ENCODE data around the gene ABCA12. TPM values are rescaled to one million over a fixed set of nuclear protein-coding genes. Genes with fewer than 3 reads are reported as not detected.

The ABCA12 gene
- total RNA-seq, 1 donor from 2014 or later, result 0.17 TPM

GRCh38 chr2:215020283-215020682 is 118.1 kb downstream of the ABCA12 start:
- Mint-ChIP-seq H3K36me3 (peaks cover 2% of the 10 kb centered on the region), H3K27ac (no peak overlapping the region), H3K4me1 (peaks cover 12% of the 10 kb centered on the region), H3K27me3 (ENCODE audit: insufficient read depth, low read depth) (no peaks in the 10 kb centered on the region), H3K4me3 (no peak overlapping the region), H3K9me3 (peaks cover 3% of the 10 kb centered on the region)
- Histone ChIP-seq H3F3A (ENCODE audit: low read depth) (no peaks in the 10 kb centered on the region), H3K4me1 (no peaks in the 10 kb centered on the region), H4K20me1 (ENCODE audit: low read depth) (no peaks in the 10 kb centered on the region), H2AFZ (replicated peaks) (no peak overlapping the region), H3K27ac (no peak overlapping the region), H3K79me2 (ENCODE audit: low read depth) (no peaks in the 10 kb centered on the region), H3K27me3 (no peaks in the 10 kb centered on the region), H3K36me3 (no peaks in the 10 kb centered on the region), H3K9ac (no peak overlapping the region), H3K9me3 (ENCODE audit: low read depth) (no peaks in the 10 kb centered on the region), H3K4me3 (no peak overlapping the region), H3K4me2 (no peak overlapping the region)
- DNase-seq (ENCODE audit: low spot score), result no peak
- TF ChIP-seq EZH2 (IDR thresholded peaks at IDR 0.05) (no peak), CTCF (IDR thresholded peaks at IDR 0.05) (no peak), EZH2phosphoT487 (IDR thresholded peaks at IDR 0.05) (no peak)

GRCh38 chr2:215019521-215020145 is 118.8 kb downstream of the ABCA12 start:
- TF ChIP-seq EZH2 (IDR thresholded peaks at IDR 0.05) (no peak), CTCF (IDR thresholded peaks at IDR 0.05) (no peak), EZH2phosphoT487 (IDR thresholded peaks at IDR 0.05) (no peak)
- Histone ChIP-seq H3K79me2 (ENCODE audit: low read depth) (no peaks in the 10 kb centered on the region), H3K27me3 (no peaks in the 10 kb centered on the region), H3K4me2 (no peak overlapping the region), H3K4me1 (no peaks in the 10 kb centered on the region), H4K20me1 (ENCODE audit: low read depth) (no peaks in the 10 kb centered on the region), H2AFZ (replicated peaks) (no peak overlapping the region), H3K4me3 (no peak overlapping the region), H3K9me3 (ENCODE audit: low read depth) (no peaks in the 10 kb centered on the region), H3F3A (ENCODE audit: low read depth) (no peaks in the 10 kb centered on the region), H3K9ac (no peak overlapping the region), H3K36me3 (no peaks in the 10 kb centered on the region), H3K27ac (no peak overlapping the region)
- Mint-ChIP-seq H3K4me1 (peaks cover 12% of the 10 kb centered on the region), H3K4me3 (no peak overlapping the region), H3K36me3 (peaks cover 2% of the 10 kb centered on the region), H3K27ac (no peak overlapping the region), H3K27me3 (ENCODE audit: insufficient read depth, low read depth) (no peaks in the 10 kb centered on the region), H3K9me3 (peaks cover 3% of the 10 kb centered on the region)
- DNase-seq (ENCODE audit: low spot score), result no peak

- Histone ChIP-seq H3K4me1 (no peaks in the 10 kb centered on the region), H4K20me1 (ENCODE audit: low read depth) (no peaks in the 10 kb centered on the region), H3K27me3 (no peaks in the 10 kb centered on the region), H3K9ac (no peak overlapping the region), H2AFZ (replicated peaks) (peak overlapping the region; percentile 27), H3K4me2 (no peak overlapping the region), H3K79me2 (ENCODE audit: low read depth) (no peaks in the 10 kb centered on the region), H3K36me3 (no peaks in the 10 kb centered on the region), H3K4me3 (no peak overlapping the region), H3F3A (ENCODE audit: low read depth) (no peaks in the 10 kb centered on the region), H3K9me3 (ENCODE audit: low read depth) (no peaks in the 10 kb centered on the region), H3K27ac (no peak overlapping the region)
- Mint-ChIP-seq H3K27ac (no peak overlapping the region), H3K4me1 (peaks cover 12% of the 10 kb centered on the region), H3K27me3 (ENCODE audit: insufficient read depth, low read depth) (no peaks in the 10 kb centered on the region), H3K9me3 (peaks cover 3% of the 10 kb centered on the region), H3K36me3 (peaks cover 2% of the 10 kb centered on the region), H3K4me3 (no peak overlapping the region)
- TF ChIP-seq CTCF (IDR thresholded peaks at IDR 0.05), result no peak
- TF ChIP-seq EZH2 (IDR thresholded peaks at IDR 0.05), result no peak
- TF ChIP-seq EZH2phosphoT487 (IDR thresholded peaks at IDR 0.05), result no peak
- DNase-seq (ENCODE audit: low spot score), result no peak
These were observed 119.3 kb downstream of the ABCA12 start for GRCh38 chr2:215019085-215019484.
